NCI-H345 treated with DMSO at 0.1 percent for 48 hours (cell line): ENCODE data around the gene THEM5.

Experiments used
- DNase-seq: peaks from one replicate; lab custom pipeline; 2025; ENCODE audit not compliant: unreplicated experiment; lab: John Stamatoyannopoulos, UW

Gene THEM5

GRCh38 chr1:151803164-151803563 is 50.3 kb downstream of the THEM5 start:
- DNase-seq = no peak

GRCh38 chr1:151802372-151802771 is 51.1 kb downstream of the THEM5 start:
- DNase-seq = no peak

- no peak for DNase-seq
Observed at GRCh38 chr1:151801846-151802245, 51.7 kb downstream of the THEM5 start.

GRCh38 chr1:151801310-151801820 is 52.1 kb downstream of the THEM5 start:
- no peak for DNase-seq

- DNase-seq = no peak
Observed at GRCh38 chr1:151800830-151801229, 52.7 kb downstream of the THEM5 start.

GRCh38 chr1:151799179-151800022 is 54.1 kb downstream of the THEM5 start:
- no peak for DNase-seq

- DNase-seq = no peak
Observed at GRCh38 chr1:151798571-151798970, 54.9 kb downstream of the THEM5 start.
